ENCODE results near the gene MAPK9. TPM values are rescaled to one million over a fixed set of nuclear protein-coding genes. Genes with fewer than 3 reads are reported as not detected.

MAPK9 gene
- total RNA-seq, 4 donors from 2014 or later: 14.5 to 27.3 (median 20.5) TPM

DNA sequence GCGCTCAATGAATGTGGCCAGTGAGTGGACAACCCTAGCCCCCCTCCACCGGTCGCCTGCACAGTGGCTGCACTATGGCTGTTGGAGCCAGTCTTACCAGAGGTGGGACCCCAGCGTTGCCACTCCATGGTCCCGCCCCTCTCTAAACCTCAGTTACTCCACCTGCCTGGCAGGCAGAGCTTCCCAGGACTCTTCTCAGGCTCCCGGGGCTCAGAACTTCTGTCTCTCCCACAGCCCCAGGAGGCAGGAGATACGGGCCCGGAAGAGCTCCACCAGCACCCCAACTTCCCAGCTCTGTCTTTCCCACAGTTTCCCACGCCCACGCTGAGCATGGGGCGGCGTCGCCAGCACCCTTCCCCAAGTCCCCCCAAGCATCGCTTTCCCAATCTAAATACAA lies 83.8 kb downstream of the MAPK9 start:
- Histone ChIP-seq H3K4me1 (peaks cover 5 to 21% (median 11%) of the 10 kb centered on the region in 3 donors), H3K36me3 (no peaks in the 10 kb centered on the region), H3K9me3 (no peaks in the 10 kb centered on the region), H3K27me3 (peaks cover 0 to 66% (median 3%) of the 10 kb centered on the region in 4 donors), H3K4me3 (peak overlapping the region in 3 of 4 donors; percentile 28 to 61 (median 45)), H3K27ac (no peak overlapping the region)
- TF ChIP-seq CTCF (IDR thresholded peaks at IDR 0.05) (no peak), POLR2A (IDR thresholded peaks at IDR 0.05) (no peak)
- no peak for DNase-seq
- 17 to 30% methylated on average over 9 to 11 of the region's 14 CpGs for WGBS, 2 donors
- intact Hi-C loops (cut with DNase I): no loop called here

DNA sequence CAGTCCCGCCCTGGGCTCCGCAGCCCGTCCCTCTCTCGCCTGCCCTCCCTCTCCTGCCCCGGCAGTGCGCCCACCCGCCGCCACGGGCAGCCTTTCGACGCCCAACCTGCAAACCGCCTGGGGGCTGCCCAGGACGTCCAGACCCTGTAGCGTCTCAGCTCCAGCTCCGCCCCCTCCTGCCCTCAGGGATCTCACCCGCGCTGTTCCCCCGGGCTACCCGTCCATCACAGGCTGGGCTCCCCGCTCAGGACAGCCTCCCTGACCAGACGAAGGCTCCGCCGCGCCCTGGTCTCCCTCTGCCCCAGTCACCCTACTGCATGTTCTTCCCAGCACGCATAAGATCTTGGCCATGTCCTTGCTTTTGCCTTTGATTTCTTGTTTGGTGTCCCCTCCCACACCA lies 84.3 kb downstream of the MAPK9 start:
- Histone ChIP-seq H3K27me3 (peaks cover 0 to 61% (median 3%) of the 10 kb centered on the region in 4 donors), H3K4me3 (peak overlapping the region in 1 of 4 donors; percentile 45)
- intact Hi-C loops (cut with DNase I): no loop called here

DNA sequence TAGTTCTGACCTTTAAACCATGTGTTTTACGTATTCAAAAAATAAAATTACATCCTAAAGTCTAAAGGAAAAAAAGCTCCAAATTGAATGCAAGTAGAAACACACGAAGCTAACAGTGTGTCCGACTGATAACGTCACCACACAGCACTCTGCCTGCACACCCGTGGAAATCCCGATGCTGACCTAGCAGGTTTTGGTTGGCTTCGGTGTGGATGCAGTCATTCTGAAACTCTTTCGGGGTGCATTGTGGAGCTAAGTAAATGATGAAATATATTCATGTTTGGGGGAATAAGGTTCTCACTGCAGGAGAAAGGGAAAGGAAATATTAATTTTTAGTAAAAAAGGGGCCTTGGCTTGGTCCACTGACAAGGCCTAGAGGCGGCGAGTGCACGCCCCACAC lies 84.9 kb downstream of the MAPK9 start:
- intact Hi-C loops (cut with DNase I): no loop called here
- peaks cover 5 to 16% (median 11%) of the 10 kb centered on the region in 3 donors for H3K4me1 ChIP-seq
- DNase-seq: no peak
- H3K27ac ChIP-seq: no peak overlapping the region
- H3K9me3 ChIP-seq: no peaks in the 10 kb centered on the region
- WGBS, 2 donors: 72 to 75% methylated on average over 11 of the region's 11 CpGs
- H3K27me3 ChIP-seq: peaks cover 0 to 55% (median 3%) of the 10 kb centered on the region in 4 donors
- no peaks in the 10 kb centered on the region for H3K36me3 ChIP-seq
- TF ChIP-seq CTCF (IDR thresholded peaks at IDR 0.05): no peak
- TF ChIP-seq POLR2A (IDR thresholded peaks at IDR 0.05): no peak
- H3K4me3 ChIP-seq: no peak overlapping the region

More for the DNA sequence above, 84.3 kb downstream of the MAPK9 start:
- no peak overlapping the region for H3K27ac ChIP-seq
- no peak for TF ChIP-seq POLR2A (IDR thresholded peaks at IDR 0.05)
- no peak for TF ChIP-seq CTCF (IDR thresholded peaks at IDR 0.05)
- no peaks in the 10 kb centered on the region for H3K9me3 ChIP-seq
- H3K36me3 ChIP-seq: no peaks in the 10 kb centered on the region
- 52 to 64% methylated on average over 15 to 17 of the region's 25 CpGs for WGBS, 2 donors
- peaks cover 5 to 16% (median 11%) of the 10 kb centered on the region in 3 donors for H3K4me1 ChIP-seq
- no peak for DNase-seq

- Histone ChIP-seq H3K9me3 (no peaks in the 10 kb centered on the region), H3K4me3 (no peak overlapping the region), H3K4me1 (peaks cover 5 to 16% (median 11%) of the 10 kb centered on the region in 3 donors), H3K36me3 (no peaks in the 10 kb centered on the region), H3K27ac (no peak overlapping the region), H3K27me3 (peaks cover 0 to 45% (median 3%) of the 10 kb centered on the region in 4 donors)
- 67 to 88% methylated on average over 1 of the region's 1 CpG for WGBS, 2 donors
- DNase-seq: no peak
- no peak for TF ChIP-seq POLR2A (IDR thresholded peaks at IDR 0.05)
- TF ChIP-seq CTCF (IDR thresholded peaks at IDR 0.05): no peak
- intact Hi-C loops (cut with DNase I): no loop called here
Measured at GRCh38 chr5:180205916-180206315, 86.0 kb downstream of the MAPK9 start.

- intact Hi-C loops (cut with DNase I): no loop called here
- no peak overlapping the region for H3K27ac ChIP-seq
- peaks cover 0 to 32% (median 3%) of the 10 kb centered on the region in 4 donors for H3K27me3 ChIP-seq
- no peaks in the 10 kb centered on the region for H3K9me3 ChIP-seq
- TF ChIP-seq CTCF (IDR thresholded peaks at IDR 0.05) (no peak), POLR2A (IDR thresholded peaks at IDR 0.05) (no peak)
- H3K36me3 ChIP-seq: no peaks in the 10 kb centered on the region
- WGBS, 2 donors: 60 to 67% methylated on average over 1 of the region's 1 CpG
- H3K4me1 ChIP-seq: peaks cover 5 to 14% (median 10%) of the 10 kb centered on the region in 3 donors
- no peak overlapping the region for H3K4me3 ChIP-seq
- DNase-seq: no peak
Measured at GRCh38 chr5:180204276-180204819, 87.5 kb downstream of the MAPK9 start.
